Prostate gland (tissue), 1 donor: ENCODE data around the gene PER2.

Experiments
- POLR2A ChIP-seq: fragments of 450-650 bp; IDR thresholded peaks from one replicate; pipeline ENCODE4 v1.6.1; 2016; ENCODE audit warnings: antibody characterized with exemption, mild to moderate bottlenecking
- POLR2AphosphoS5 ChIP-seq: sonication (generic); formaldehyde crosslinking; IDR thresholded peaks from one replicate; pipeline ENCODE4 v1.6.1; 2017; ENCODE audit warnings: antibody characterized with exemption

DNA sequence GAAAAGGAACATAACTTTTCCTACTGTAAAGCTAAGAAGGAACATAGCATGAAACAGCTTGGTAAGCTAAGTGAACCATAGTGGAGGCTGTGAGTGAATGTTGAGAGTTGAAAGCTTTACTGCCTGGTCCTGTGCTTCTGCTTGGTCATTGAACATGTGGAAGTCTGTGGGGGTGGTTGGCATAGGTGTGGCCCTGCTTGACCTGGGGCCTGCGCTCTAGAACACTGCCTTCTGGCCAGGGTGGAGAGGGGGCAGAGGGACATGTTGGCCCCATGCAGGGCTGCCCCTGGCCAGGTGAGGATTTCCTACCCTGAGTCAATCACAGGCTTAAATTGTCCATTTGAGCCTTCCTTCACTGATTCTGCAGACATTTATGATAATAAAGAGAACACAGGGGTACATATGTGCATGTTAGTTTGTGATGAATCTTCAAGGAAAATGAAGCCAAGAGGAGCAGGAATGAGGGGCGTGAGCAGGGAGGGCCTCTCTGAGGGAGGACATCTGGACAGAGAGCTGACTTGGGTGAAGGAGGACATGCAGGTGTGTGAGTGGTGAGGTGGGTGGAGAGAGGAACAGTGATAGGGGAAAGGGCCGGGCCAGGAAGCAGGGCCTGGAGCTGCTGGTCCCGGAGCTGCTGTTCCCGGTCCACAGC lies 48.5 kb upstream of the PER2 start:
- TF ChIP-seq POLR2AphosphoS5: no peak
- TF ChIP-seq POLR2A: no peak
